GM15510 (cell line): ENCODE data around the gene CACNA2D1.

Experiments used
- POLR2A ChIP-seq: IDR thresholded peaks from 3 replicates; pipeline ENCODE4 v1.6.1; 2011; ENCODE audit warnings: borderline replicate concordance; ENCODE audit not compliant: insufficient read length; ENCODE audit errors: extremely low read depth

Gene CACNA2D1

GRCh38 chr7:81919494-81919893, 524.1 kb downstream of the CACNA2D1 start:
- no peak for TF ChIP-seq POLR2A

GRCh38 chr7:81908220-81908619, 535.4 kb downstream of the CACNA2D1 start:
- TF ChIP-seq POLR2A = no peak

- TF ChIP-seq POLR2A = no peak
These were observed 540.5 kb downstream of the CACNA2D1 start for GRCh38 chr7:81903115-81903514.

- no peak for TF ChIP-seq POLR2A
These were observed 541.0 kb downstream of the CACNA2D1 start for GRCh38 chr7:81902536-81902935.
